GM23248 (cell line): ENCODE measurements around the gene TIGD2. TPM values are rescaled to one million over a fixed set of nuclear protein-coding genes. Genes with fewer than 3 reads are reported as not detected.
A peak's percentile ranks its signal among the peaks of the same experiment; 100 is the strongest.

Experiments used
- DNase-seq: peaks from one replicate; pipeline ENCODE4 v3.0.0-alpha.2; 2015
- H2AFZ ChIP-seq: fragments of 200-600 bp; sonication (generic); 2 replicates; pipeline ENCODE4 v1.6.1; 2016; ENCODE audit warnings: antibody characterized with exemption
- H3F3A ChIP-seq: fragments of 200-600 bp; sonication (generic); 2 replicates; pipeline ENCODE4 v1.6.1; 2016; ENCODE audit warnings: mild to moderate bottlenecking, antibody characterized with exemption, mixed run types; ENCODE audit not compliant: insufficient read depth
- H3K27ac ChIP-seq: fragments of 200-600 bp; sonication (generic); 2 replicates; pipeline ENCODE4 v1.5.1; 2016; ENCODE audit warnings: mild to moderate bottlenecking
- H3K27me3 ChIP-seq: fragments of 200-600 bp; sonication (generic); replicated peaks from 2 replicates; pipeline ENCODE4 v1.6.1; 2016; ENCODE audit warnings: mild to moderate bottlenecking; ENCODE audit not compliant: insufficient read depth
- H3K36me3 ChIP-seq: fragments of 200-600 bp; sonication (generic); 2 replicates; pipeline ENCODE4 v1.6.1; 2016; ENCODE audit warnings: low read depth, mild to moderate bottlenecking
- H3K4me1 ChIP-seq: fragments of 200-600 bp; sonication (generic); 2 replicates; pipeline ENCODE4 v1.6.1; 2016; ENCODE audit warnings: mild to moderate bottlenecking; ENCODE audit not compliant: insufficient read depth
- H3K4me2 ChIP-seq: fragments of 200-600 bp; sonication (generic); one replicate; pipeline ENCODE4 v1.6.1; 2016; ENCODE audit warnings: mild to moderate bottlenecking; ENCODE audit not compliant: unreplicated experiment
- H3K4me3 ChIP-seq: fragments of 200-600 bp; sonication (generic); 2 replicates; pipeline ENCODE4 v1.5.1; 2016; ENCODE audit warnings: mild to moderate bottlenecking
- H3K79me2 ChIP-seq: fragments of 200-600 bp; sonication (generic); 2 replicates; pipeline ENCODE4 v1.6.1; 2016; ENCODE audit warnings: mild to moderate bottlenecking; ENCODE audit not compliant: insufficient read depth
- H3K9ac ChIP-seq: fragments of 200-600 bp; sonication (generic); 2 replicates; pipeline ENCODE4 v1.6.1; 2016; ENCODE audit warnings: mild to moderate bottlenecking
- H3K9me2 ChIP-seq: fragments of 200-600 bp; sonication (generic); 2 replicates; pipeline ENCODE4 v1.6.1; 2016; ENCODE audit warnings: mixed run types, mild to moderate bottlenecking, moderate library complexity; ENCODE audit not compliant: insufficient read depth
- H3K9me3 ChIP-seq: fragments of 200-600 bp; sonication (generic); one replicate; pipeline ENCODE4 v1.6.1; 2017; ENCODE audit warnings: low read depth
- H4K20me1 ChIP-seq: fragments of 200-600 bp; sonication (generic); 2 replicates; pipeline ENCODE4 v1.6.0; 2016; ENCODE audit not compliant: insufficient read depth
- EZH2 ChIP-seq: fragments of 200-600 bp; sonication (generic); IDR thresholded peaks from 2 replicates; pipeline ENCODE4 v1.6.1; 2018; ENCODE audit warnings: antibody characterized with exemption, mild to moderate bottlenecking; ENCODE audit not compliant: insufficient read depth, poor library complexity, severe bottlenecking
- EZH2phosphoT487 ChIP-seq: fragments of 200-600 bp; sonication (generic); IDR thresholded peaks from 2 replicates; pipeline ENCODE4 v1.6.1; 2018; ENCODE audit warnings: antibody characterized with exemption, moderate library complexity, mild to moderate bottlenecking, low read depth; ENCODE audit not compliant: insufficient read depth
- WGBS, 2 experiments: methylation state at CpG; one replicate each; pipeline ENCODE4 v1.1.6; 2015 to 2017; ENCODE audit warnings: low lambda C conversion rate in 2 of 2, low coverage in 1 of 2; ENCODE audit errors: missing lambda C conversion rate in 2 of 2; 5-methylcytosine and 5-hydroxymethylcytosine counted together
- in situ Hi-C: fragments of 300-500 bp; cut with MboI; formaldehyde crosslinking; loops from 2 replicates; pipeline ENCODE4 v1.15.0; 2020
- polyA plus RNA-seq: library from polyadenylated mRNA; unstranded; fragments of >200 nt; fragmentation: Nextera tagmentation; extraction: Ambion mirVana; gene quantifications from 2 replicates; pipeline ENCODE4 v1.2.1, GENCODE V29; 2016
- total RNA-seq: library from RNA; depleted of rRNA; stranded (reverse); fragments of >200 nt; shearing (Covaris generic); gene quantifications from 2 replicates; pipeline ENCODE4 v1.2.3, GENCODE V29; 2014

The TIGD2 gene
- total and polyA plus RNA-seq, 2 experiments from 2014 or later = 7.6 to 9.9 TPM

DNA sequence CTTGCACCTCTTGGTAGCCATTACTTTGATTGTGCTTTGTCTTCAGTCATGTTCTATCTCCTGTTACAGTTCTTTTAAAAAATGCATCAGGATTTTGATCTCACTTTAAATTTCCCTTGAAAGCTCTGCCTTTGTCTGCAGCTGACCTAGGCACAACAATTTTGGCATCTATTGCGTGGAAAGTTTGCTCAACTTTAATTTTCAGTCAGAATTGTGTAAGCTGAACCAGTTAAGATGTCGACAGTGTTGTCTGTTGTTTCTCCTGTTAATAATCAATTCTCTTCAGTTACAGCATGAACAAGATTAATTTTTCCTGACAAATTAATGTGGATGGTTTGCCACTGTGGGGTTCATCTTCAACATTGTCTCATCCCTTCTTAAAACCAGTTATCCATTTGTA, 34.9 kb downstream of the TIGD2 start:
- no peak for DNase-seq
- in situ Hi-C loops = no loop called here
- Histone ChIP-seq H3K79me2 (no peaks in the 10 kb centered on the region), H2AFZ (no peak overlapping the region), H4K20me1 (no peaks in the 10 kb centered on the region), H3K4me3 (no peak overlapping the region), H3K36me3 (no peaks in the 10 kb centered on the region), H3K9me3 (no peaks in the 10 kb centered on the region), H3K27ac (no peak overlapping the region), H3K4me2 (no peak overlapping the region), H3K9me2 (no peaks in the 10 kb centered on the region), H3F3A (no peaks in the 10 kb centered on the region), H3K9ac (no peak overlapping the region), H3K27me3 (no peaks in the 10 kb centered on the region), H3K4me1 (no peaks in the 10 kb centered on the region)
- no peak for TF ChIP-seq EZH2phosphoT487
- TF ChIP-seq EZH2 = no peak
- WGBS, 2 experiments = 60 to 64% methylated on average over 2 of the region's 2 CpGs

DNA sequence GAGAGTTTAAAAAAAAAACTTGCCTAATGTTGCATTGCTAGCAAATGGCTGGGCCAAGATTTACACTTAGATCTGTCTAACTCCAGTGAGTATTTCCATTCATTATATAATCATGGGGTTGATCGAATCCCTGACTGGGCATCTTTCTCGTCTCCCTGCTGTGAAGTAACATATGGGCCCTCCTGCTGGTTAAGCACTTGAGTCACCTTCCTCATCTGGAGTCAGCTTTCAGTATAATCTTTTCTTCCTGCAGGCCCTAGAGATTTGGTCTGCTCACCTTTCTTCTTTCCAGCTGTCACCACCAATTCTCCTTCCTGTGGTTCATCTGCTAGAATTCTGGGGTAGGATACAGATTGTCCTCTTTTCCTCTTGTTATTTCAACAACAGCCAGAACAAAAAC, 41.6 kb downstream of the TIGD2 start:
- H4K20me1 ChIP-seq = no peaks in the 10 kb centered on the region
- no peaks in the 10 kb centered on the region for H3F3A ChIP-seq
- H3K27me3 ChIP-seq = no peaks in the 10 kb centered on the region
- H3K27ac ChIP-seq = no peak overlapping the region
- no peak overlapping the region for H3K4me3 ChIP-seq
- 56 to 59% methylated on average over 2 of the region's 2 CpGs for WGBS, 2 experiments
- H2AFZ ChIP-seq = no peak overlapping the region
- no peaks in the 10 kb centered on the region for H3K9me3 ChIP-seq
- no peaks in the 10 kb centered on the region for H3K4me1 ChIP-seq
- in situ Hi-C loops = no loop called here
- no peak overlapping the region for H3K9ac ChIP-seq
- H3K36me3 ChIP-seq = no peaks in the 10 kb centered on the region
- peak; percentile 24 for DNase-seq
- H3K4me2 ChIP-seq = no peak overlapping the region
- no peaks in the 10 kb centered on the region for H3K79me2 ChIP-seq
- no peaks in the 10 kb centered on the region for H3K9me2 ChIP-seq
- no peak for TF ChIP-seq EZH2
- no peak for TF ChIP-seq EZH2phosphoT487

DNA sequence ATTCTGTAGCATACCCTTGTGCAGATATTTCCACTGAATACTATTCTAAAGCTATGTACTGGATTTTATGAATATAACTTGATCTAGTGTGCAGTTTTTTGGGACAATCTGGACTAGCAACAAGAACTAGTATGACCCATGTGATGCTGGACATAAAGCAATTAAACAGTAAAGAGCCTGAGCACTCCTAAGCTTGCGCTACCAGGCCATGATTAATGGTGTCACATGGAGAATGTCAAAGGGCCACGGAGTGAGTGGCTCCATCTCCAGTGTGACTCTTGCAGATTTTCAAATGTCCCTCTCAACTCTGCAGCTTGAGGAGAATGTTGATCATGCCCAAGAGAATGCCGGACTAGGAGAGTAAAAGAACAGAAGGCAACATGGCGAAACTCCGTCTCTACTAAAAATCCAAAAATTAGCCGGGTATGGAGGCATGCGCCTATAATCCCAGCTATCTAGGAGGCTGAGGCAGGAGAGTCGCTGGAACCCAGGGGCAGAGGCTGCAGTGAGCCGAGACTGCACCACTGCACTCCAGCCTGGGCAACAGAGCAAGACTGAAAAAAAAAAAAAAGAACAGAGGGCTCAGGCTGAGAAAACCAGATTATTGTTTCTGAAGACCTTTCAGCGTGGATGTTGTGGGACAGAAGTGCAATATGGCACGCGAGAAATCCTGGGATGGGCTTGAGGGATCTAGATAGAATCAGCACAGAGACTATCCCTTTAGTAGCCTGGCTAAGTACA, 45.0 kb downstream of the TIGD2 start:
- H3K27me3 ChIP-seq = no peaks in the 10 kb centered on the region
- no peak overlapping the region; the same call in 1 of the 2 replicates for H2AFZ ChIP-seq
- no peaks in the 10 kb centered on the region for H3F3A ChIP-seq
- H3K9ac ChIP-seq = no peak overlapping the region
- WGBS, 2 experiments = 77 to 82% methylated on average over 12 of the region's 12 CpGs
- no peaks in the 10 kb centered on the region for H3K9me2 ChIP-seq
- H3K79me2 ChIP-seq = no peaks in the 10 kb centered on the region
- H3K4me3 ChIP-seq = no peak overlapping the region
- no peaks in the 10 kb centered on the region for H3K36me3 ChIP-seq
- H4K20me1 ChIP-seq = no peaks in the 10 kb centered on the region
- TF ChIP-seq EZH2phosphoT487 = no peak
- TF ChIP-seq EZH2 = no peak
- no peak overlapping the region for H3K4me2 ChIP-seq
- no peaks in the 10 kb centered on the region for H3K9me3 ChIP-seq
- in situ Hi-C loops = no loop called here
- DNase-seq = no peak
- no peaks in the 10 kb centered on the region for H3K4me1 ChIP-seq
- H3K27ac ChIP-seq = no peak overlapping the region

DNA sequence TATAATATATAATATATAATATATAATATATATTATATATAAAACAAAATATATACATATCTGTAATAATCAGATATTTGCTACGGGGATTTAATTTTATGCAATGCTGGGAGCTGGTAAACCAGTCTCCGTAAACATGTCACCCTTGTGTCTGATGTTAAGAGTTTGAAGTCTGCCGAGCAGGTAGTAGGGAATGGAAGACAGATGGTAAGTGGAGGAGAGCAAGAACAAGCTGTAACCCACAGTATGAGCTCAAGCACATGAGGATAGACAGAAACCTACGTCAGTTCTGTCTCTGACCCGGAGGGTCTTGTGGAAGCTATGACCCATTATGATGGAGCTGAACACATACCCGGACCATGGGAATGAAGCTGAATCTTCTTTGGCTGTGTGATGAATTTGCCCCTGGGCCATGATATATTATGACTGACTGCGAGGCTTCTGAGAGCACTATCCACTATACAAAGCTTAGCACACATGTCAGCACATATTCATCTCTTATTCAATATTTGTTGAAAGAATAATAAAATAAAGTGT, 46.2 kb downstream of the TIGD2 start:
- H3K27me3 ChIP-seq = no peaks in the 10 kb centered on the region
- WGBS, 2 experiments = 55 to 64% methylated on average over 7 of the region's 7 CpGs
- H4K20me1 ChIP-seq = no peaks in the 10 kb centered on the region
- H3F3A ChIP-seq = no peaks in the 10 kb centered on the region
- no peaks in the 10 kb centered on the region for H3K79me2 ChIP-seq
- TF ChIP-seq EZH2 (no peak), EZH2phosphoT487 (no peak)
- H3K27ac ChIP-seq = no peak overlapping the region
- H3K9ac ChIP-seq = no peak overlapping the region
- H3K9me2 ChIP-seq = no peaks in the 10 kb centered on the region
- H3K4me3 ChIP-seq = no peak overlapping the region
- in situ Hi-C loops = no loop called here
- H3K36me3 ChIP-seq = no peaks in the 10 kb centered on the region
- no peak for DNase-seq
- H3K4me2 ChIP-seq = no peak overlapping the region
- H3K9me3 ChIP-seq = no peaks in the 10 kb centered on the region
- H3K4me1 ChIP-seq = no peaks in the 10 kb centered on the region
- peak overlapping the region; percentile 48 for H2AFZ ChIP-seq
